HG03135 (cell line): ENCODE results near the gene CCDC57.
"Not testable (repeated sequence)": the region's sequence is repeated elsewhere in the genome, so short reads cannot be mapped to it uniquely, and the experiment has no call there.

Source experiments
- ATAC-seq: cut with Tn5 transposase; IDR thresholded peaks from one replicate; pipeline ENCODE4 v1.9.1; 2021; ENCODE audit warnings: mild to moderate bottlenecking, moderate library complexity; ENCODE audit not compliant: unreplicated experiment

CCDC57 gene

GRCh38 chr17:82226146-82226808, 13.6 kb upstream of the CCDC57 start:
- no peak for ATAC-seq

- ATAC-seq: no peak
Observed at GRCh38 chr17:82225368-82226029, 12.9 kb upstream of the CCDC57 start.

DNA sequence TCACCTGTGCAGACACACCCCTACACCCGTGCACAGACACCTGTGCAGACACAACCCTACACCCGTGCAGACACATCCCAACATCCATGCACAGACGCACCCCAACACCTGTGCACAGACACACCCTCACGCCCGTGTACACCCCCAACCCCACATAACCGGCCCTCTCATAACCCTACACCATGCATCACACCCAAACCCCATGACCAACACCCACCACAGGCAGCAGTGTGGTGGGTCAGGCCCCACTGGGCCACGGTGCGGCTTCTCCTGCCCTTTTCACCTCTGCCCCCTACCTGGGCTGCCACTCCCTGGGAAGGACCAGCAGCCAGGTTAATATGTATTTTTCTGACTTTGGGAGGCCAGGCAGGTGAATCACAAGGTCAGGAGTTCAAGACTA, 12.0 kb upstream of the CCDC57 start:
- ATAC-seq: no peak

DNA sequence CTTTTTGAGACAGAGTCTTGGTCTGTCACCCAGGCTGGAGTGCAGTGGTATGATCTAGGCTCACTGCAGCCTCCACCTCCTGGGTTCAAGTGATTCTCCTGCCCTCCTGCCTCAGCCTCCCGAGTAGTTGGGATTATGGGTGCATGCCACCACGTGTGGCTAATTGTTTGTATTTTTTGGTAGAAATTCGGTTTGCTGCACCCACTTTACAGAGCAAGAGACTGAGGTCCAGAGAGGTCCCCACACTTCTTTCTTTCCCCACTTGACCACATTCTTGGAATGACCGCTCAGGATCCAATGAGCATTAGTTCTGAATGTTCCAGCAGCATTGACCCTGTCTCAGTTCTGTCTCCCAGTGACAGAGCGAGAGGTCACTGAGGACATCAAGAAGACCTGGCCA, 10.9 kb upstream of the CCDC57 start:
- ATAC-seq: no peak

- ATAC-seq: no peak
Observed at GRCh38 chr17:82222816-82223215, 10.2 kb upstream of the CCDC57 start.

GRCh38 chr17:82221341-82221902, 8.8 kb upstream of the CCDC57 start:
- no peak for ATAC-seq

DNA sequence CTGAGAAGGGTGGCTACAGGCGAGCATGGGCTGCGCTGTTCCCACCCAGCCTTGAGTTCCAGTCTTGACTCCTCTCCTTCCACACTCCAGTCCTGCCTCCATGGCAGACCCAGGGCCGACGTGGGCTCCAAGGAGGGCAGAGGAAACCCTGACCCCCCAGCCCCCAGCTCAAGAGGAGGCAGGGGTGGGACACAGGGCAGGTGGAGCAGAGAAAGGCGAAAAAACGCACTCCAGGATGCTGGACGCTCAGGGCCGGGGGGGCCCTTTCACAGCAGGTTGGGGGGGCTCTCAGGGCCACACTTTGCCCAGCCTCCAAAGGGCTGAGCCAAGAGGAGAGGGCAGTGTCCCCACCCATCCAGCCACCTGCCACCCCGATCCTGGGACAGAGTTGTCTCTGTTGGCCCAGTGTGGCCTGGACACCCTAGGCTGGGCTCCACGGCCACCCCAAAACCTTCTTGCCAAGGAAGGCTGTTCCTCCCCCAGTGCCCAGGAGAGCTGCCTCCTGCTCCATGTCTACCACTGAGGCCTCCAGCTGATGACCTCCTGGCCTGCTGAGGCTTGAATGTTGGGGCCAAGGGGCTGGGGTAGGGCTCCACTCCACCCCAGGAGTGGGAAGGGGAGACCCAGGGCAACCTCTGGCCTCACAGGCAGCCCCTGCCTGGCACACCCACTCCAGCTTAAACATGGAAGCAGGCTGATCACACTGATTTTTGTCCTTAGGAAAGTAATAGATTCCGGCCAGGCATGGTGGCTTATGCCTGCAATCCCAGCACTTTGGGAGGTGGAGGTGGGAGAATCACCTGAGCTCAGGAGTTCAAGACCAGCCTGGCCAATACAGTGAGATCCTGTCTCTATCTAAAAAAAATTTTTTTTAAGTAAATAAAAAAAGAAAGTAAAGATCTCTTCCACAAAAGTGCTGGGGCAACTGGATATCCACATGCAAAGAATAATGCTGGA, 7.4 kb upstream of the CCDC57 start:
- no peak for ATAC-seq

- ATAC-seq: no peak
Observed at GRCh38 chr17:82219083-82219482, 6.4 kb upstream of the CCDC57 start.

- no peak for ATAC-seq
Observed at GRCh38 chr17:82218349-82219075, 5.9 kb upstream of the CCDC57 start.

- ATAC-seq: no peak
Observed at GRCh38 chr17:82217530-82218204, 5.0 kb upstream of the CCDC57 start.

- ATAC-seq: no peak
Observed at GRCh38 chr17:82217120-82217529, 4.5 kb upstream of the CCDC57 start.

GRCh38 chr17:82216301-82217119, 3.9 kb upstream of the CCDC57 start:
- ATAC-seq: peak; percentile 40

GRCh38 chr17:82215972-82216300, 3.3 kb upstream of the CCDC57 start:
- ATAC-seq: no peak

DNA sequence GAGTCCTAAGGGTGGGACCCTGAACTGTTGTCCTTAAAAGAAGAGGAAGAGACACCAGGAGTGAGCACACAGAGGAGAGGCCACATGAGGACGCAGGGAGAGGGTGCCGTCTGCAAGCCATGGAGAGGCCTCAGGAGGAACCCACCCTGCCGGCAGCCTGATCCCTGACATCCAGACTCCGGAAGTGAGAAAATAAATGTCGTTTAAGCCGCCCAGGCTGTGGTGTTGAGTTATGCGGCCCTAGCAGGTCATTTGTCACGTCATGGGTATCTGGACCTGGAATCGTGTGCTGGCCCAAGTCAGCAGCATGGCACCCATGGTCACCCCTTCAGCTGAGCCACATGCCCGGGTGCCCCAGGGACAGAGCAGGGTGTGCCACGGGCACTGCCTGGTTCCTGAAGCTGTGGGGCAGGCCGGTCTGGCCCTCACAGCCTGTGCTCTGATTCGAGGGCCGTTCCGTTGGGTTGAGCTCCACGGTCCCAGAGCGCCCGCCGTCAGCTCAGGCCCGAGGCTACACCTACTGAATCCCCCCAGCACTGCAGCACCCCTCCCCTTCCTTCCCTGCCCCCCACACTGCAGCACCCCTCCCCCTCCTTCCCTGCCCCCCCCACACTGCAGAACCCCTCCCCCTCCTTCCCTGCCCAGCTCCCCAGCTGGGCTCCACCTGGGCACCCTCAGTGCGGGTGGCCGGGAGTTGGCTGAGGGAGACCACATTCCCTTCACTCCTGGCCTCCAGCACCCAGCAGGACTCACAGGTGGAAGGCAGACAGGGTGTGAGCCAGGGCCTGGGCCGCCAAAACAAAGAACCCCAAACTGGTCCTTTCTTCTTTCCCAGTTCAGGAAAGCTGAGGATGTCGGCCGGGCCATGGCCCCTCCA, 2.7 kb upstream of the CCDC57 start:
- no peak for ATAC-seq

DNA sequence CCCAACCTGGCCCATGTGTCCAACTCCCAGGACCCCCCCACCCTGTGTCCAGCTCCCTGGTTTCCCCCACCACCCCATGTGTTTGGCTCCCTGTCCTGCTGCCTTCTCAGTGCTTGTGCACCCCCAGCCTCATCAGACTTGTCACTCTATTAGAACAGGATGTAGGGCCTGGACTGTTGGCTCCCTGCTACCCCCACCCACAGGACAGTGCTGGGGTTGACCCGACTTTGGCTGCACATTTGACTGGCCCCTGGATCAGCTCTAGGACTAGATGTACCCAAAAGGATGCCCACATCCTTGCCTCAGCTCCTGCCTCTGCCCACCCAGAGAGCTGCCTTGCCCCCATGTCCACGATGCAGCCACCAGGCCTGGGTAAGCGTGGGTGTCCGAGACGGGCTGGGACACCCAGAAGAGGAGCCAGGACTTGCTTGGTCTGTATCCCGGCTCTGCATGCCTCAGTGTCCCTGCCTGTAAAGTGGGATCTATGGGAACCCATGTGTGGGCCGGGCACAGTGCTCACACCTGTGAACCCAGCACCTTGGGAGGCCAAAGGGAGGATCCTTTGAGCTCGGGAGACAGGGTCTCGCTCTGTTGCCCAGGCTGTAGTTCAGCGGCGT, 1.5 kb upstream of the CCDC57 start:
- ATAC-seq: no peak

DNA sequence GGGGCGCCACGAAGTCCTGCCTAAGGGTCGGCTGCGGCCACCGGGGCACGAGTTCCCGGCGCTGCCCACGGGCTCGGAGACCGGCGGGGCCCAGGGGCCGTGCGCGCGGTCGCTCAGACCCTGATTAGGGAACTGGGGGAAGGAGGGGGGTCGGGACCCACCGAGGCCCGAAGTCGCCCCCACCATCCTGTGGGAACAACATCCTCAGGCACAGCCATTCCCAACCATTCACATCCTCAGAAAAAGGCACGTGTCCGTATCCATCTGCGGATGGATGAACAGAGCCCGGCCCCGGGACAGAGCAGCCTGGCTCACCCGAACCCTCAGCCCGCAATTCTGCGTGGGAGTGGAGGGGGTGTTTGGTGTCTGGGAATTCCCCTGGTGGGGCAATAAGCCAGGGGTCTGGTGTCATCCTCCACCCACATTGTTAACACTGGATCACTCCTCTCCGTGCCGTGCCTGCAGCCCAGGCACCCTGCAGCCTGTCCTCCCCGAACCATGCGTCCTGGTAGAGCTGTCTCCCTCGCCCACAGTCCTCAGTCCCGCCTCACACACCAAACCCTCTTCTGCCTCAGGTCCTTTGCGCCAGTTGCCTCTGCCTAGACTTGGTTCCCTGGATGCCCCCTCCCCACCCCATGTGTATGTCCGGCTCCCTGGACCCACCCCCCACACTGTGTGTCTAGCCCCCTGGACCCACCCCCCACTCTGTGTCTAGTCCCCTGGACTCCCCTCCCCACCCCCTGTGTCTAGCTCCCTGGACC, 789 bp upstream of the CCDC57 start:
- peak; percentile 9 for ATAC-seq

GRCh38 chr17:82210655-82211054, 2.0 kb downstream of the CCDC57 start:
- not testable (repeated sequence) for ATAC-seq
